ENCODE data around the gene SERINC3. TPM values are rescaled to one million over a fixed set of nuclear protein-coding genes. Genes with fewer than 3 reads are reported as not detected.
A peak's percentile ranks its signal among the peaks of the same experiment; 100 is the strongest.

SERINC3 gene
- total and polyA plus RNA-seq, 2 of the 13 experiments (the other 11 are each of a cell fraction or from before 2014, with no cell fraction given), result 82.0 to 226 TPM

GRCh38 chr20:44504402-44505307, 17.2 kb downstream of the SERINC3 start (continued):
- TF ChIP-seq ZNF232 (CRISPR knock-in tag; IDR thresholded peaks at IDR 0.05; ENCODE audit: borderline replicate concordance), result no peak
- no peak for TF ChIP-seq KDM1A (CRISPR knock-in tag; IDR thresholded peaks at IDR 0.05)
- TF ChIP-seq KDM6A (CRISPR knock-in tag; IDR thresholded peaks at IDR 0.05; ENCODE audit: low read depth), result peak; percentile 50; the same call in 1 of the 2 replicates
- TF ChIP-seq TEAD3 (CRISPR knock-in tag; optimal IDR thresholded peaks at IDR 0.05; ENCODE audit: borderline replicate concordance), result peak; percentile 14
- no peak for TF ChIP-seq TBL1XR1 (IDR thresholded peaks at IDR 0.05; ENCODE audit: borderline replicate concordance, low read length, partially characterized antibody)
- peak; percentile 68 for TF ChIP-seq ASH2L (IDR thresholded peaks at IDR 0.05; ENCODE audit: insufficient read length, low read depth, low read length)
- TF ChIP-seq ZBTB34 (CRISPR knock-in tag; IDR thresholded peaks at IDR 0.05), result no peak
- no peak for TF ChIP-seq PBX2 (CRISPR knock-in tag; IDR thresholded peaks at IDR 0.05)
- no peak for TF ChIP-seq MZF1 (CRISPR knock-in tag; IDR thresholded peaks at IDR 0.05; ENCODE audit: borderline replicate concordance)
- TF ChIP-seq JARID2 (CRISPR knock-in tag; IDR thresholded peaks at IDR 0.05; ENCODE audit: insufficient replicate concordance), result no peak
- TF ChIP-seq ZNF276 (CRISPR knock-in tag; IDR thresholded peaks at IDR 0.05; ENCODE audit: low read depth), result no peak
- no peak for TF ChIP-seq RFX3 (CRISPR knock-in tag; IDR thresholded peaks at IDR 0.05)
- no peak for TF ChIP-seq ZNF367 (CRISPR knock-in tag; IDR thresholded peaks at IDR 0.05; ENCODE audit: borderline replicate concordance)
- TF ChIP-seq ZFY (CRISPR knock-in tag; IDR thresholded peaks at IDR 0.05), result no peak
- peak; percentile 73 for TF ChIP-seq FOXA3 (CRISPR knock-in tag; IDR thresholded peaks at IDR 0.05)
- TF ChIP-seq SNAPC2 (CRISPR knock-in tag; IDR thresholded peaks at IDR 0.05), result no peak
- no peak for TF ChIP-seq ZKSCAN1 (IDR thresholded peaks at IDR 0.05; ENCODE audit: low read length)
- no peak for TF ChIP-seq CHD2 (IDR thresholded peaks at IDR 0.05; ENCODE audit: low read depth, low read length)
- no peak for TF ChIP-seq DZIP1 (CRISPR knock-in tag; IDR thresholded peaks at IDR 0.05)
- no peak for TF ChIP-seq FIP1L1 (IDR thresholded peaks at IDR 0.05; ENCODE audit: borderline replicate concordance, insufficient read depth, low read depth, low read length)
